H9 (cell line): ENCODE data around the gene APOL1. TPM values are rescaled to one million over a fixed set of nuclear protein-coding genes. Genes with fewer than 3 reads are reported as not detected.

Experiments
- DNase-seq: peaks from one replicate; pipeline ENCODE4 v3.0.0-alpha.2; 2017
- H2AFZ ChIP-seq: one replicate; pipeline ENCODE4 v1.6.1; 2013; ENCODE audit warnings: mild to moderate bottlenecking, low read length, control low read depth, moderate library complexity
- H2AK5ac ChIP-seq: 2 replicates; pipeline ENCODE4 v1.6.1; 2013; ENCODE audit warnings: low read length, control low read depth, mixed read lengths; ENCODE audit not compliant: insufficient read length
- H2BK120ac ChIP-seq: one replicate; pipeline ENCODE4 v1.6.1; 2013; ENCODE audit warnings: low read depth, mild to moderate bottlenecking, low read length, control low read depth, inconsistent platforms; ENCODE audit not compliant: poor library complexity, severe bottlenecking
- H2BK12ac ChIP-seq: 2 replicates; pipeline ENCODE4 v1.6.1; 2013; ENCODE audit warnings: low read length, control low read depth, mixed read lengths, low read depth; ENCODE audit not compliant: insufficient read length
- H2BK15ac ChIP-seq: 2 replicates; pipeline ENCODE4 v1.6.1; 2013; ENCODE audit warnings: low read depth, low read length, control low read depth
- H2BK20ac ChIP-seq: one replicate; pipeline ENCODE4 v1.6.1; 2013; ENCODE audit warnings: low read depth, mild to moderate bottlenecking, low read length, control low read depth, inconsistent platforms; ENCODE audit not compliant: poor library complexity, severe bottlenecking
- H2BK5ac ChIP-seq: 2 replicates; pipeline ENCODE4 v1.6.1; 2013; ENCODE audit warnings: low read length, control low read depth, mixed read lengths; ENCODE audit not compliant: insufficient read length
- H3K14ac ChIP-seq: 2 replicates; pipeline ENCODE4 v1.6.1; 2013; ENCODE audit warnings: low read length, control low read depth; ENCODE audit not compliant: insufficient read depth
- H3K18ac ChIP-seq: 2 replicates; pipeline ENCODE4 v1.6.1; 2013; ENCODE audit warnings: low read depth, mild to moderate bottlenecking, mixed read lengths, low read length, control low read depth; ENCODE audit not compliant: insufficient read length
- H3K23ac ChIP-seq: 2 replicates; pipeline ENCODE4 v1.6.1; 2013; ENCODE audit warnings: low read length, control low read depth, mixed read lengths, low read depth; ENCODE audit not compliant: insufficient read length
- H3K23me2 ChIP-seq: 2 replicates; pipeline ENCODE4 v1.6.1; 2013; ENCODE audit warnings: low read depth, mild to moderate bottlenecking, mixed read lengths, low read length, control low read depth; ENCODE audit not compliant: insufficient read length, poor library complexity, severe bottlenecking
- H3K27ac ChIP-seq: 2 replicates; pipeline ENCODE4 v1.5.1; 2013; ENCODE audit warnings: low read length, control low read depth, mixed read lengths, low read depth; ENCODE audit not compliant: insufficient read length
- H3K27me3 ChIP-seq: 2 replicates; pipeline ENCODE4 v1.6.1; 2013; ENCODE audit warnings: low read length, control low read depth, inconsistent platforms; ENCODE audit not compliant: insufficient read depth
- H3K4ac ChIP-seq: 2 replicates; pipeline ENCODE4 v1.6.1; 2013; ENCODE audit warnings: low read depth, mild to moderate bottlenecking, control low read depth, inconsistent platforms, low read length, moderate library complexity
- H3K4me1 ChIP-seq: 2 replicates; pipeline ENCODE4 v1.6.1; 2013; ENCODE audit warnings: low read length, control low read depth, inconsistent platforms; ENCODE audit not compliant: insufficient read depth
- H3K4me2 ChIP-seq: 2 replicates; pipeline ENCODE4 v1.6.1; 2013; ENCODE audit warnings: low read length, control low read depth, mixed read lengths; ENCODE audit not compliant: insufficient read length, insufficient read depth
- H3K56ac ChIP-seq: 2 replicates; pipeline ENCODE4 v1.6.1; 2013; ENCODE audit warnings: low read depth, mild to moderate bottlenecking, mixed read lengths, low read length, control low read depth; ENCODE audit not compliant: insufficient read length
- H3K79me1 ChIP-seq: 2 replicates; pipeline ENCODE4 v1.6.1; 2013; ENCODE audit warnings: low read depth, mild to moderate bottlenecking, moderate library complexity, low read length, control low read depth, inconsistent platforms; ENCODE audit not compliant: insufficient read depth, poor library complexity, severe bottlenecking
- H3K79me2 ChIP-seq: 2 replicates; pipeline ENCODE4 v1.6.1; 2013; ENCODE audit warnings: low read length, control low read depth, inconsistent platforms; ENCODE audit not compliant: insufficient read depth
- H3K9ac ChIP-seq: 2 replicates; pipeline ENCODE4 v1.6.1; 2013; ENCODE audit warnings: low read length, control low read depth, mixed read lengths; ENCODE audit not compliant: insufficient read length; ENCODE audit errors: extremely low read depth
- H3K9me3 ChIP-seq: one replicate; pipeline ENCODE4 v1.6.1; 2013; ENCODE audit warnings: low read depth, low read length, inconsistent platforms; ENCODE audit not compliant: control insufficient read depth
- H3T11ph ChIP-seq: one replicate; pipeline ENCODE4 v1.6.1; 2013; ENCODE audit warnings: mild to moderate bottlenecking, low read length, control low read depth, inconsistent platforms
- H4K20me1 ChIP-seq: one replicate; pipeline ENCODE4 v1.6.1; 2013; ENCODE audit not compliant: control insufficient read depth, insufficient read length, insufficient read depth
- H4K5ac ChIP-seq: 2 replicates; pipeline ENCODE4 v1.6.1; 2013; ENCODE audit warnings: low read depth, mild to moderate bottlenecking, mixed read lengths, low read length, control low read depth; ENCODE audit not compliant: insufficient read length
- H4K8ac ChIP-seq: replicated peaks from 2 replicates; pipeline ENCODE4 v1.6.1; 2013; ENCODE audit warnings: low read length, control low read depth, mixed read lengths, low read depth; ENCODE audit not compliant: insufficient read length
- H4K91ac ChIP-seq: 2 replicates; pipeline ENCODE4 v1.6.1; 2013; ENCODE audit warnings: low read depth, mild to moderate bottlenecking, moderate library complexity, mixed read lengths, low read length, control low read depth; ENCODE audit not compliant: insufficient read length
- H3K27ac Mint-ChIP-seq, 3 experiments: 2 replicates in 2 of 3; 3 replicates in 1 of 3; pipeline ENCODE4 v1.8.0; 2020 to 2021; ENCODE audit warnings: mixed read lengths in 3 of 3, mild to moderate bottlenecking in 1 of 3, moderate library complexity in 1 of 3
- H3K27me3 Mint-ChIP-seq: 2 replicates; pipeline ENCODE4 v1.8.0; 2021; ENCODE audit warnings: low read depth, mild to moderate bottlenecking, moderate library complexity, mixed read lengths
- H3K36me3 Mint-ChIP-seq, 3 experiments: 2 replicates in 2 of 3; 3 replicates in 1 of 3; pipeline ENCODE4 v1.8.0; 2020 to 2021; ENCODE audit warnings: low read depth in 3 of 3, mixed read lengths in 3 of 3; ENCODE audit not compliant: insufficient read depth in 1 of 3
- H3K4me1 Mint-ChIP-seq, 2 experiments: 2 replicates each; pipeline ENCODE4 v1.8.0; 2020; ENCODE audit warnings: mixed read lengths in 2 of 2
- H3K4me3 Mint-ChIP-seq, 2 experiments: 2 replicates in 1 of 2; 3 replicates in 1 of 2; pipeline ENCODE4 v1.8.0; 2020 to 2021; ENCODE audit warnings: mild to moderate bottlenecking in 2 of 2, mixed read lengths in 2 of 2, moderate library complexity in 1 of 2
- H3K9me3 Mint-ChIP-seq, 2 experiments: 2 replicates in 1 of 2; 3 replicates in 1 of 2; pipeline ENCODE4 v1.8.0; 2020; ENCODE audit warnings: mild to moderate bottlenecking in 2 of 2, mixed read lengths in 2 of 2, moderate library complexity in 1 of 2
- WGBS: extraction: QIAGEN DNeasy Blood & Tissue Kit; methylation state at CpG from one replicate; pipeline ENCODE4 v1.1.7; 2013; ENCODE audit warnings: missing lambda C conversion rate, low lambda C conversion rate, mixed read lengths; ENCODE audit not compliant: insufficient read length; ENCODE audit errors: extremely low coverage; 5-methylcytosine and 5-hydroxymethylcytosine counted together
- total RNA-seq: library from RNA; stranded (reverse); gene quantifications from 2 replicates; pipeline ENCODE4 v1.2.1, GENCODE V29; 2021
- TF ChIP-seq, protein P1 (sequence below): fragments of 200-600 bp; sonication (generic); conservative IDR thresholded peaks from 3 replicates; pipeline ENCODE4 v1.8.0; 2021; ENCODE audit warnings: antibody characterized with exemption, mild to moderate bottlenecking

The APOL1 gene
- total RNA-seq, 1 experiment from 2014 or later: not detected

DNA sequence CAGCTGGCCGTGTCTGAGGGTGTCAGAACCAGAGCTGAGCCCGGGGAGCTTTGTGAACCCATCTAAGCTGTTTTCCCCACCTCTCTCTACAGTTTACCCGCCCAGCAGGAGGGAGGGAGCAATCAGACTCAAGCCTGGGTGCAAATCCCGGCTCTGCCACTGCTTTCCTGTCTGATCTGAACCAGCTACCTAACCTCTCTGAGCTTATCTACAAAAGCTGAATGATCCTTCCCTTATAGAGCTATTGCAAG, 13.9 kb upstream of the APOL1 start:
- Histone ChIP-seq H3K14ac (peak overlapping the region; percentile 84), H4K5ac (no peak overlapping the region), H2BK20ac (no peak overlapping the region), H3K4me1 (no peaks in the 10 kb centered on the region), H3K4me2 (peak overlapping the region; percentile 97), H2AK5ac (no peak overlapping the region), H3K27ac (no peak overlapping the region), H4K8ac (peak overlapping the region; percentile 90), H3K79me1 (no peaks in the 10 kb centered on the region), H2AFZ (peak overlapping the region; percentile 69), H3K56ac (no peak overlapping the region), H3K23ac (no peak overlapping the region), H3K9me3 (no peaks in the 10 kb centered on the region), H4K91ac (peak overlapping the region; percentile 14), H3K4ac (no peak overlapping the region), H3K27me3 (no peaks in the 10 kb centered on the region), H4K20me1 (no peaks in the 10 kb centered on the region), H2BK5ac (no peak overlapping the region), H3T11ph (no peak overlapping the region), H3K9ac (peak overlapping the region; percentile 88), H2BK15ac (no peak overlapping the region), H2BK120ac (no peak overlapping the region), H3K23me2 (peaks cover 9% of the 10 kb centered on the region), H2BK12ac (no peak overlapping the region), H3K79me2 (no peaks in the 10 kb centered on the region; the same call in 1 of the 2 replicates), H3K18ac (peak overlapping the region; percentile 85)
- TF ChIP-seq, protein P1, sequence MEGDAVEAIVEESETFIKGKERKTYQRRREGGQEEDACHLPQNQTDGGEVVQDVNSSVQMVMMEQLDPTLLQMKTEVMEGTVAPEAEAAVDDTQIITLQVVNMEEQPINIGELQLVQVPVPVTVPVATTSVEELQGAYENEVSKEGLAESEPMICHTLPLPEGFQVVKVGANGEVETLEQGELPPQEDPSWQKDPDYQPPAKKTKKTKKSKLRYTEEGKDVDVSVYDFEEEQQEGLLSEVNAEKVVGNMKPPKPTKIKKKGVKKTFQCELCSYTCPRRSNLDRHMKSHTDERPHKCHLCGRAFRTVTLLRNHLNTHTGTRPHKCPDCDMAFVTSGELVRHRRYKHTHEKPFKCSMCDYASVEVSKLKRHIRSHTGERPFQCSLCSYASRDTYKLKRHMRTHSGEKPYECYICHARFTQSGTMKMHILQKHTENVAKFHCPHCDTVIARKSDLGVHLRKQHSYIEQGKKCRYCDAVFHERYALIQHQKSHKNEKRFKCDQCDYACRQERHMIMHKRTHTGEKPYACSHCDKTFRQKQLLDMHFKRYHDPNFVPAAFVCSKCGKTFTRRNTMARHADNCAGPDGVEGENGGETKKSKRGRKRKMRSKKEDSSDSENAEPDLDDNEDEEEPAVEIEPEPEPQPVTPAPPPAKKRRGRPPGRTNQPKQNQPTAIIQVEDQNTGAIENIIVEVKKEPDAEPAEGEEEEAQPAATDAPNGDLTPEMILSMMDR: no peak
- Mint-ChIP-seq H3K4me3 (peak overlapping the region; percentile 80 to 88), H3K4me1 (peaks cover 30 to 31% of the 10 kb centered on the region in 2 experiments), H3K27me3 (peaks cover 2% of the 10 kb centered on the region; the same call in 1 of the 2 replicates), H3K36me3 (peaks cover 7 to 23% (median 17%) of the 10 kb centered on the region in 3 experiments), H3K27ac (peak overlapping the region; percentile 77 to 98 (median 94); a peak in 6 of 7 replicates), H3K9me3 (peaks cover 0 to 5% of the 10 kb centered on the region in 2 experiments; a peak in 2 of 5 replicates)
- no CpG with 5 or more reads among the region's 4 CpGs for WGBS
- no peak for DNase-seq
